GM12878 (cell line): ENCODE measurements around the gene MARCKSL1. TPM values are rescaled to one million over a fixed set of nuclear protein-coding genes. Genes with fewer than 3 reads are reported as not detected.

Source experiments
- ATAC-seq: fragments of 200-7000 bp; cut with Tn5 transposase; 3 replicates; pipeline ENCODE4 v1.9.1; 2020; ENCODE audit warnings: mild to moderate bottlenecking, moderate library complexity
- BruUV-seq: library from RNA; stranded (reverse); fragments of 400-500 nt; replicated peaks from 2 replicates; lab custom pipeline; 2021; lab: Mats Ljungman, UMichigan
- CTCF ChIA-PET: fragments of 300-600 bp; sonication (Branson Sonifier 250); formaldehyde crosslinking; extraction: SDS; loops from one replicate; lab custom pipeline; 2021; ENCODE audit warnings: inconsistent platforms; lab: Yijun Ruan, JAX
- POLR2A ChIA-PET: fragments of 350-600 bp; formaldehyde crosslinking; extraction: SDS; loops from one replicate; lab custom pipeline; 2021; ENCODE audit warnings: inconsistent platforms; lab: Charles Lee
- RAD21 ChIA-PET: fragments of 300-600 bp; sonication (Branson Sonifier 250); formaldehyde crosslinking; loops from one replicate; lab custom pipeline; 2023; ENCODE audit warnings: antibody characterized with exemption; ENCODE audit not compliant: unreplicated experiment; lab: Charles Lee
- SMC1A ChIA-PET: fragments of 300-600 bp; sonication (Branson Sonifier 250); formaldehyde crosslinking; loops from one replicate; lab custom pipeline; 2023; ENCODE audit not compliant: unreplicated experiment, uncharacterized antibody; lab: Charles Lee
- DNase-seq: peaks from one replicate; pipeline ENCODE4 v3.0.0-alpha.2; 2011; ENCODE audit warnings: low read depth, low spot score
- FAIRE-seq: peaks from 3 replicates; lab custom pipeline; 2011; peaks lifted over from hg19 to GRCh38; lab: Jason Lieb, UNC
- H2AFZ ChIP-seq: 2 replicates; pipeline ENCODE4 v1.6.0; 2011; ENCODE audit warnings: low read depth, low read length, control low read depth; ENCODE audit not compliant: control insufficient read depth
- H3K27ac ChIP-seq: 2 replicates; pipeline ENCODE4 v1.5.1; 2011; ENCODE audit warnings: control low read depth; ENCODE audit not compliant: control insufficient read depth, insufficient read depth
- H3K27me3 ChIP-seq, 2 experiments: replicated peaks in 1 of 2; 2 replicates each; pipeline versions ENCODE4 v1.6.0 to v1.6.1; 2011; ENCODE audit warnings: low read length in 1 of 2; ENCODE audit not compliant: control insufficient read depth in 2 of 2, insufficient read depth in 2 of 2
- H3K36me3 ChIP-seq, 2 experiments: 2 replicates each; pipeline ENCODE4 v1.5.1; 2011; ENCODE audit warnings: low read length in 1 of 2; ENCODE audit not compliant: control insufficient read depth in 2 of 2, insufficient read depth in 2 of 2
- H3K4me1 ChIP-seq: 2 replicates; pipeline ENCODE4 v1.6.1; 2011; ENCODE audit warnings: mild to moderate bottlenecking, low read length, moderate library complexity, mixed read lengths; ENCODE audit not compliant: control insufficient read depth, insufficient read depth
- H3K4me2 ChIP-seq: 2 replicates; pipeline ENCODE4 v1.6.0; 2011; ENCODE audit warnings: control low read depth; ENCODE audit not compliant: control insufficient read depth, insufficient read depth
- H3K4me3 ChIP-seq: fragments of 200-600 bp; sonication (generic); 2 replicates; pipeline ENCODE4 v1.5.1; 2016
- H3K79me2 ChIP-seq: 2 replicates; pipeline ENCODE4 v1.6.0; 2011; ENCODE audit warnings: low read length; ENCODE audit not compliant: control insufficient read depth, insufficient read depth
- H3K9ac ChIP-seq: 2 replicates; pipeline ENCODE4 v1.8.0; 2011; ENCODE audit warnings: low read length, control low read depth, mixed read lengths; ENCODE audit not compliant: control insufficient read depth, insufficient read depth
- H3K9me3 ChIP-seq: replicated peaks from 3 replicates; pipeline ENCODE4 v1.5.1; 2011; ENCODE audit warnings: mild to moderate bottlenecking, low read length; ENCODE audit not compliant: control insufficient read depth, insufficient read depth
- H4K20me1 ChIP-seq: 2 replicates; pipeline ENCODE4 v1.6.0; 2011; ENCODE audit not compliant: control insufficient read depth, insufficient read depth
- ATF7 ChIP-seq: fragments of 450-650 bp; IDR thresholded peaks from 2 replicates; pipeline ENCODE4 v1.6.1; 2016; ENCODE audit warnings: low read depth, mild to moderate bottlenecking
- FOS ChIP-seq: IDR thresholded peaks from 3 replicates; pipeline ENCODE4 v1.6.1; 2011; ENCODE audit warnings: borderline replicate concordance; ENCODE audit not compliant: insufficient read length; ENCODE audit errors: extremely low read depth
- IRF5 ChIP-seq: fragments of 450-650 bp; IDR thresholded peaks from 2 replicates; pipeline ENCODE4 v1.6.1; 2017; ENCODE audit warnings: borderline replicate concordance
- POLR2A ChIP-seq: IDR thresholded peaks from 2 replicates; pipeline ENCODE4 v1.6.1; 2011; ENCODE audit warnings: low read depth, mild to moderate bottlenecking, low read length
- SREBF1 ChIP-seq: IDR thresholded peaks from 2 replicates; pipeline ENCODE4 v1.6.1; 2012; ENCODE audit warnings: mild to moderate bottlenecking, low read length
- ZNF217 ChIP-seq: fragments of 450-650 bp; IDR thresholded peaks from 2 replicates; pipeline ENCODE4 v1.6.1; 2017; ENCODE audit warnings: antibody characterized with exemption, mild to moderate bottlenecking
- ZNF24 ChIP-seq: fragments of 450-650 bp; IDR thresholded peaks from 2 replicates; pipeline ENCODE4 v1.6.1; 2017; ENCODE audit warnings: antibody characterized with exemption, mild to moderate bottlenecking
- WGBS: methylation state at CpG from one replicate; pipeline ENCODE4 v1.1.6; 2016; ENCODE audit warnings: low lambda C conversion rate; ENCODE audit not compliant: insufficient replicate concordance, insufficient coverage; ENCODE audit errors: missing lambda C conversion rate; 5-methylcytosine and 5-hydroxymethylcytosine counted together
- in situ Hi-C: fragments of 300-500 bp; cut with MboI; formaldehyde crosslinking; loops from 9 replicates; pipeline ENCODE4 v1.14.3; 2018; ENCODE audit warnings: mixed read lengths
- intact Hi-C: fragments of 100-400 bp; cut with micrococcal nuclease; formaldehyde crosslinking; loops from one replicate; pipeline ENCODE4 v1.14.2; 2022; ENCODE audit not compliant: unreplicated experiment
- polyA plus RNA-seq, 11 experiments: library from polyadenylated mRNA; depleted of rRNA in 4 of 11; unstranded in 6 of 11; stranded (reverse) in 5 of 11; fragments of >200 nt; fragmentation: Nextera tagmentation in 4 of 11; fragmentation: Illumina TruSeq in 1 of 11; extraction: Ambion mirVana in 4 of 11; extraction: Trizol in 1 of 11; gene quantifications; 1 replicate in 1 of 11; 2 replicates in 10 of 11; pipeline versions ENCODE4 v1.2.1 to v1.2.3, GENCODE V29; 2011 to 2016; ENCODE audit warnings: inconsistent platforms in 2 of 11, missing spikeins in 2 of 11, low read depth in 1 of 11
- total RNA-seq, 4 experiments: library from RNA; depleted of rRNA in 3 of 4; stranded (reverse); fragments of >200 nt in 3 of 4; fragmentation: Illumina TruSeq in 1 of 4; extraction: Trizol in 1 of 4; gene quantifications; 2 replicates each; pipeline versions ENCODE4 v1.2.1 to v1.2.3, GENCODE V29; 2013 to 2021
- TF ChIP-seq, protein P1 (sequence below): fragments of 450-650 bp; formaldehyde crosslinking; IDR thresholded peaks from 2 replicates; pipeline ENCODE4 v1.4.0; 2022; ENCODE audit warnings: mild to moderate bottlenecking, moderate library complexity

The MARCKSL1 gene
- total and polyA plus RNA-seq, 10 of the 15 experiments (the other 5 are each of a cell fraction or from before 2014, with no cell fraction given) = 14.5 to 225 (median 158) TPM

- TF ChIP-seq IRF5 = no peak
Observed at GRCh38 chr1:32365445-32365844, 29.4 kb upstream of the MARCKSL1 start (continued).

GRCh38 chr1:32364836-32365235, 28.8 kb upstream of the MARCKSL1 start:
- DNase-seq (no peak), ATAC-seq (no peak), FAIRE-seq (no peak)
- H3K79me2 ChIP-seq = no peaks in the 10 kb centered on the region
- intact Hi-C loops = no loop called here
- in situ Hi-C loops = no loop called here
- H3K4me2 ChIP-seq = no peak overlapping the region
- H3K27me3 ChIP-seq = no peaks in the 10 kb centered on the region
- H3K36me3 ChIP-seq = peaks cover 3 to 10% of the 10 kb centered on the region in 2 experiments
- no peak for TF ChIP-seq FOS
- TF ChIP-seq ZNF217 = no peak
- TF ChIP-seq POLR2A = no peak
- TF ChIP-seq ZNF24 = no peak
- TF ChIP-seq, protein P1, sequence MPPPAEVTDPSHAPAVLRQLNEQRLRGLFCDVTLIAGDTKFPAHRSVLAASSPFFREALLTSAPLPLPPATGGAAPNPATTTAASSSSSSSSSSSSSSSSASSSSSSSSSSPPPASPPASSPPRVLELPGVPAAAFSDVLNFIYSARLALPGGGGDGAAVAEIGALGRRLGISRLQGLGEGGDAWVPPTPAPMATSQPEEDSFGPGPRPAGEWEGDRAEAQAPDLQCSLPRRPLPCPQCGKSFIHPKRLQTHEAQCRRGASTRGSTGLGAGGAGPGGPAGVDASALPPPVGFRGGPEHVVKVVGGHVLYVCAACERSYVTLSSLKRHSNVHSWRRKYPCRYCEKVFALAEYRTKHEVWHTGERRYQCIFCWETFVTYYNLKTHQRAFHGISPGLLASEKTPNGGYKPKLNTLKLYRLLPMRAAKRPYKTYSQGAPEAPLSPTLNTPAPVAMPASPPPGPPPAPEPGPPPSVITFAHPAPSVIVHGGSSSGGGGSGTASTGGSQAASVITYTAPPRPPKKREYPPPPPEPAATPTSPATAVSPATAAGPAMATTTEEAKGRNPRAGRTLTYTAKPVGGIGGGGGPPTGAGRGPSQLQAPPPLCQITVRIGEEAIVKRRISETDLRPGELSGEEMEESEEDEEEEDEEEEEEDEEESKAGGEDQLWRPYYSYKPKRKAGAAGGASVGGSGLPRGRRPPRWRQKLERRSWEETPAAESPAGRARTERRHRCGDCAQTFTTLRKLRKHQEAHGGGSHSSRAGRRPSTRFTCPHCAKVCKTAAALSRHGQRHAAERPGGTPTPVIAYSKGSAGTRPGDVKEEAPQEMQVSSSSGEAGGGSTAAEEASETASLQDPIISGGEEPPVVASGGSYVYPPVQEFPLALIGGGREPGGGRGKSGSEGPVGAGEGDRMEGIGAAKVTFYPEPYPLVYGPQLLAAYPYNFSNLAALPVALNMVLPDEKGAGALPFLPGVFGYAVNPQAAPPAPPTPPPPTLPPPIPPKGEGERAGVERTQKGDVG (CRISPR knock-in tag) = no peak
- TF ChIP-seq SREBF1 = no peak
- no peak for TF ChIP-seq ATF7
- ChIA-PET SMC1A (interaction anchor here (0.6 to 0.7 kb wide), 2 partner anchors 210 to 492 kb away, joined by 3 read pairs; no protein-coding TSS in a partner anchor), POLR2A (no interaction called here), RAD21 (no interaction called here), CTCF (interaction anchor here (0.9 to 2.6 kb wide), 5 partner anchors 10 to 149 kb away, joined by 3 to 7 read pairs (median 4); no protein-coding TSS in a partner anchor)
- no peaks in the 10 kb centered on the region for H3K9me3 ChIP-seq
- no peak overlapping the region for H3K4me3 ChIP-seq
- WGBS = 85% methylated on average over 5 of the region's 5 CpGs
- no TSS peak for BruUV-seq
- H3K27ac ChIP-seq = no peak overlapping the region
- H3K4me1 ChIP-seq = peaks cover 4% of the 10 kb centered on the region
- H4K20me1 ChIP-seq = no peaks in the 10 kb centered on the region
- no peak overlapping the region for H2AFZ ChIP-seq
- H3K9ac ChIP-seq = no peak overlapping the region
